Measurements from ENCODE around the gene MYLK4.

Gene MYLK4

GRCh38 chr6:2755456-2755855 lies 4.7 kb upstream of the MYLK4 start:
- no peak for DNase-seq

GRCh38 chr6:2754911-2755310 lies 4.2 kb upstream of the MYLK4 start:
- DNase-seq, result no peak

- no peak for DNase-seq
These were observed 3.7 kb upstream of the MYLK4 start for GRCh38 chr6:2754393-2754792.

- no peak for DNase-seq
These were observed 3.0 kb upstream of the MYLK4 start for GRCh38 chr6:2753743-2754142.

DNA sequence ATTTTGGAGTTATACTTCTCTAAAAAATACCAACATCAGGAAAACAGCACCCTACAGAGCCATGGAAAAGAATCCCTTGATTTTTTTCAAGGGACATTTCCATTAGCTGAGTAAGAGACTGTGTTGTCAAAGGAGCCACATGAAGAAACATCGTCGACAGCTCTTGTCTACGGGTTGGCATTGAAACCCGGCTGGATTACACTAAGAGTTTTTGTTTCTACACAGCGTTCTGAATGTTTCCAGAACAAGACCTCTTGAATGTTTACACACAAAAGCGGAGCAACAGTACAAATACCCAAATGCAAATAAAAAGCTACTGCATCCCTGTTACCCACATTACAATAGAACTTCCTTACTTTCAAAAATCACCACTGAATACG lies 2.4 kb upstream of the MYLK4 start:
- no peak for DNase-seq

DNA sequence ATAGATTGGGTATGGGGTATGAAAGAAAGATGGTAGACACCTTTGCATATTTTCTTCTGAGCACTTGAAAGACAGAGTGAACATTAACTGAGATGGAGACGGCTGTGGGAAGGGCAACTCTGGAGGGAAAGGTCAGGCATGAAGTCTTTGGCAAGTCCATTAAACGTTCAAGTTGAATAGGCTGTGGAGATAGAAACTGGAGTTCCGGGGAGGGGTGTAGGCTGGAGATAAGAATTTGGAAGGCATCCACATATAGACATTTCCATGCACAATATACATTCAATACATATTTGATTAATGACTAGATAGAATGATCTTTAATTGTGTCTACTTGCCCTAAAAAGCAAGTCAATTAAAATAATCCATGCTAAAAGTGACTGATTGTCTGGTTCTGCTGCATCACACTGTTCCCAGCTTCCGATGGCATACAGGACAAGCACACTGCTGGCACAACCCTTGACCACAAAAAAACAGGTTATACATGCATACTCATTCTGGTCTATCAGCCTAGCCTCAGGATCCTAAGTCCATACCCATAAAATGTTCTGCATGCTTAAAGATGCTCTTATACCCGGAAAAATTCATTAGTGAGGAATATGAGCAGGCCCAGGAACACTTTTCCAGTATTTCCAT lies 1.9 kb upstream of the MYLK4 start:
- no peak for DNase-seq

DNA sequence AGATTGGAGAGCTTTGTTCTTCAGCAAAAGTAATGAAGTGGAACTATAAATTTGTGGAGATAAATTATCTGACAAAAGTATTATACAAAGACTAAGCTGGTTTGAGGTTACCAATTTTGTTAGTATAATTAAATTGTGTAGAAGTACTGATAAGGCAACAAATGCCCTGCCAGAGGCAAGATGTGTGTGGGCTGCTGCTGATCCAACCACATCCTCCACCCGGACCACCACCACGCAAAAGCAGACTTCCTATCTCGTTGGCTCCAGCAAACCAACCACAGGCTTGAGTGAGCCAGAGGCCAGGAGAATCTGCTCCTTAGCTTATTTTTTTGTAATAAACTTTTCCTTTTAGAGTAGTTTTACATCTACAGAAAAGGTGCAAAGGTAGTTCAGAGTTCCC lies 1.1 kb upstream of the MYLK4 start:
- DNase-seq, result no peak

GRCh38 chr6:2749969-2750600 lies 637 bp downstream of the MYLK4 start:
- peak; percentile 48 for DNase-seq

- DNase-seq, result no peak
These were observed 2.5 kb downstream of the MYLK4 start for GRCh38 chr6:2748183-2748582.

DNA sequence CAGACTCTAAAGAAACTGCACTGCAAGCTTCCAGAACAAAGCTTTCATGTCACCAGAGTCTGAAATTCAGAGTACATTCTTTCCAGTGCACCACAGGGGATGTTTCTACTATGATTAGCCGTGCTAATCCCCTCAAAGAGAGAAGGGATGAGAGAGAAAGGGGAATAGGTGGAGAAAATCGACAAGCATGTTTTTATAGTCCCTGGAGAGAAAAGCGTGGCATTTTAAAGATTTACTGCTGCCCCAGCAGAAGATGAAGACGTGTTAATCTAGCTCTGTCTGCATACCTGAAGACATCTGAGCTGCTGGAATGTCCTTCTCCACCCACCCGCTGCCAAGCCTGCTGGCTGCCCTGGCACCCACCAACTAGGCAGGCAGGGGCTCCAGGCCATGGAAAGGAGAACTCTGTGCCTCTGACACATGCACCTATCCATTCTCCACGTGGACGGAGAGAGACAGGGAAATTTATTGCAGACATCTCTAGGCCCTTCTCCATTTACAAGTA lies 4.1 kb downstream of the MYLK4 start:
- DNase-seq, result no peak

GRCh38 chr6:2745246-2745645 lies 5.5 kb downstream of the MYLK4 start:
- DNase-seq, result no peak

DNA sequence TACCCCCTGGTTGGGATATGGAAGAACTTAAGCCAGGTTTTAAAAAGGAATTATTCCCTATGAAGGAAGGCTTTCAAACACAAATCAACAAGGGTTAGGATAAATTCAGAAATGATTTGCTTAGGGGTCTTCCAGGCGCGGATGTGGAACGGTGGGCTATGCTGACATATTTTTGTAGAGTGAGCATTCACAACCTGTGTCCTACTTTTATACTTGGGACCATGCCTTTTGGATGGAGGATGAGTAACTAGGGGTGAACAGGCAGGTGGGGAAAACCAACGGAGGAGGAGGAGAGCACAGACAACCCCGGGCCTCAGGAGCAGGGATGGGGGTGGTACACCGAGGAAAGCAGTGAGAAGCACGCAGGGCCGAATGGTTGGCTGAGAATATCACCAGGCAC lies 5.9 kb downstream of the MYLK4 start:
- no peak for DNase-seq

GRCh38 chr6:2744209-2744771 lies 6.4 kb downstream of the MYLK4 start:
- no peak for DNase-seq

GRCh38 chr6:2743280-2744208 lies 7.2 kb downstream of the MYLK4 start:
- DNase-seq, result no peak

DNA sequence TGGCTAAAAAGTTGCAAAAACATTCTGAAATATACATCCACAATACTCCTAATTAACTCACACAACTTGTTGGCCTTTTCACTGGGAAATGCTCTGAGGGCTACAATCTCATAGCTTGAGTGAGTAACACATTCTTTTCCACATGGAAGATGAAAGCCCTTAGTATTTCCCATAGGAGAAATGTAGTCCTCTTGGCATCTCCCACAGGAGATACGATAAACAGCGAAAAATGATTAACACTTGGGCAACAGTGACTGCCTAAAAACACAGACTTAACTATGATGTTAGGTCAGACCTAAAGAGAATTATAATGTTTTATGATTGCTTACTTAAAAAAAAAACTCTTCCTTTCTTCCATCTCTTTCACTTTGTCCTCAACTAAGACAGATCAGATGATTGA lies 9.0 kb downstream of the MYLK4 start:
- no peak for DNase-seq

DNA sequence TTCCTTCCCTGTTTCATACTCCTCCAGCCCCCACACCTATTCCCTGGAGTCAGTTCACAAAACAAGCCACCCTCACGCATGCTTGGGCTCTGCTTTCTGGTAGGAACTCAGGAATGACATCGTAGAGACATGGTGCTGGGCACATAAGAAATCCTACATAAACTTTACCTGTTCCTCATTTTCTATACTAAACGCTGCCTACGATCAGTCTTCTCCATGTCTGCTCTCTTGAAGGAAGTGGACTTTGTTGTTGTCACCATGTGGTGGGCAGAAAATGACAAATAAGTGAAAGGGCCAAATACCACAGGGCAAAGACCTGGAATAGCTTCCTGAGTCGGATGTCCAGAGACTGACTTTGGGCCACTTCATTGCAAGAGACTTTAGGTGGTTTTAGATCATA lies 10.1 kb downstream of the MYLK4 start:
- no peak for DNase-seq

DNA sequence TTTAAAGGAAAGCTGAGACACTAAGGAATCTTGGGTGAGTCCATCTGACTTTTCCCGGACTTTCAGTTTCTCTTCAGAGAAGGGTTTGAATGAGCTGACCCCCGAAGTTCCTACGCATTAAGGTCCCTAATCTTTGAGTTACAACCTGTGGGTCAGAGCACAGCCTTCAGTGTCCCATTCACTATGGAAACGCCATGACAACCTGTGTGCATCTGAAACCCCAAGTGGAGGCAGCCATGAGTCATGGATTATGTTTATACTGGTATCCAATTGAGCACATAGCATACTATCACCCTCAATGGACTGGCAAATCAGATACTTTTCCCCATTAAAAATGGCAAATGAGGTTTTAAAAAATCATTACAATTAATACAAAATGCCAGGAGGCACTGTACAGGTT lies 11.4 kb downstream of the MYLK4 start:
- no peak for DNase-seq

- DNase-seq, result peak; percentile 14
These were observed 12.2 kb downstream of the MYLK4 start for GRCh38 chr6:2738373-2738979.

- DNase-seq, result no peak
These were observed 12.8 kb downstream of the MYLK4 start for GRCh38 chr6:2737885-2738284.

- no peak for DNase-seq
These were observed 16.1 kb downstream of the MYLK4 start for GRCh38 chr6:2734488-2735166.

GRCh38 chr6:2733736-2734480 lies 16.8 kb downstream of the MYLK4 start:
- DNase-seq, result no peak

DNA sequence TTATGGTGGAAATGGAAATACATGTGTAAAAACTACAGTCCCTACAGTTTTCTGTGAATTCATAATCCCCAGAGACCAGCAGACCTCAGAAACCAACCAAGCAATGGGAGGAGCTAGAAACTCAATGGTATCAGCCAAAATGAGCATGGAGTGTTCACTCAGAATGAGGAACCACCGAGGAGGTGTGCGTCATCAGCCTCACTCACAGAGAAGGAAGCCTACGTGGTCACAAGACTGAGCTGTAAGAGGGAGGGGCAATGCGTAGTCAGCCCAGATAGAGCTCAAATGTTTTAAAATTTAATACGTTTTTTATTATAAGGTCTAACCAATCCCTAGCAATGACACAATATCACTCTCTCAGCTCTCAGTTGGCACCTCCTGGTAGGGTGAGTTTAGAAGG lies 17.4 kb downstream of the MYLK4 start:
- no peak for DNase-seq

Measured in effector CD8-positive, alpha-beta T cell (primary cell).